HUDEP-2 (cell line): ENCODE results near the gene PTPN7.
"Not testable (repeated sequence)": the region's sequence is repeated elsewhere in the genome, so short reads cannot be mapped to it uniquely, and the experiment has no call there.

Experiments
- DNase-seq, 76 experiments: peaks; one replicate each; lab custom pipeline; 2025; ENCODE audit not compliant: unreplicated experiment in 76 of 76; lab: John Stamatoyannopoulos, UW

Gene PTPN7

GRCh38 chr1:202154148-202154765 lies 6.1 kb downstream of the PTPN7 start:
- no peak for DNase-seq

- DNase-seq: no peak
Measured at GRCh38 chr1:202153284-202153683, 7.1 kb downstream of the PTPN7 start.

- DNase-seq: no peak
Measured at GRCh38 chr1:202152399-202152798, 8.0 kb downstream of the PTPN7 start.

- DNase-seq: no peak
Measured at GRCh38 chr1:202151045-202151444, 9.4 kb downstream of the PTPN7 start.

GRCh38 chr1:202150602-202151001 lies 9.8 kb downstream of the PTPN7 start:
- DNase-seq: no peak

- DNase-seq: no peak
Measured at GRCh38 chr1:202150187-202150586, 10.2 kb downstream of the PTPN7 start.

GRCh38 chr1:202149566-202149965 lies 10.8 kb downstream of the PTPN7 start:
- DNase-seq: no peak

GRCh38 chr1:202148391-202148790 lies 12.0 kb downstream of the PTPN7 start:
- DNase-seq: no peak

- DNase-seq: no peak
Measured at GRCh38 chr1:202146993-202147392, 13.4 kb downstream of the PTPN7 start.

GRCh38 chr1:202146279-202146678 lies 14.1 kb downstream of the PTPN7 start:
- no peak for DNase-seq

- DNase-seq: not testable (repeated sequence)
Measured at GRCh38 chr1:202145744-202146140, 14.7 kb downstream of the PTPN7 start.

GRCh38 chr1:202145068-202145743 lies 15.2 kb downstream of the PTPN7 start:
- DNase-seq: peak in 10 of 76 experiments; percentile 18 to 49 (median 28)

- DNase-seq: peak in 34 of 76 experiments; percentile 10 to 55 (median 36)
Measured at GRCh38 chr1:202144402-202145067, 15.9 kb downstream of the PTPN7 start, which contains the start of gene ARL8A. Gene ARL8A (minus strand): TSS chr1:202144737. CDS start chr1:202144572, 165 bp downstream.

GRCh38 chr1:202143768-202144401 lies 16.5 kb downstream of the PTPN7 start:
- no peak for DNase-seq

- DNase-seq: peak in 18 of 76 experiments; percentile 10 to 41 (median 20)
Measured at GRCh38 chr1:202143011-202143767, 17.2 kb downstream of the PTPN7 start.

- DNase-seq: not testable (repeated sequence)
Measured at GRCh38 chr1:202141468-202141867, 18.9 kb downstream of the PTPN7 start.

- no peak for DNase-seq
Measured at GRCh38 chr1:202140833-202141232, 19.6 kb downstream of the PTPN7 start.

GRCh38 chr1:202135221-202135721 lies 25.1 kb downstream of the PTPN7 start:
- DNase-seq: peak in 43 of 76 experiments; percentile 4 to 58 (median 23)

- no peak for DNase-seq
Measured at GRCh38 chr1:202134645-202135172, 25.7 kb downstream of the PTPN7 start.

- DNase-seq: no peak
Measured at GRCh38 chr1:202133989-202134388, 26.4 kb downstream of the PTPN7 start.
